Activated CD8-positive, alpha-beta memory T cell treated with anti-CD3 and anti-CD28 coated beads for 1 hour (primary cell): ENCODE results near the gene TOX3.

Experiments used
- DNase-seq, 2 donors: peaks; one replicate each; pipeline ENCODE4 v3.0.0-alpha.2; 2020; ENCODE audit warnings: low read depth in 1 of 2; ENCODE audit errors: extremely low read depth in 1 of 2

The TOX3 gene

DNA sequence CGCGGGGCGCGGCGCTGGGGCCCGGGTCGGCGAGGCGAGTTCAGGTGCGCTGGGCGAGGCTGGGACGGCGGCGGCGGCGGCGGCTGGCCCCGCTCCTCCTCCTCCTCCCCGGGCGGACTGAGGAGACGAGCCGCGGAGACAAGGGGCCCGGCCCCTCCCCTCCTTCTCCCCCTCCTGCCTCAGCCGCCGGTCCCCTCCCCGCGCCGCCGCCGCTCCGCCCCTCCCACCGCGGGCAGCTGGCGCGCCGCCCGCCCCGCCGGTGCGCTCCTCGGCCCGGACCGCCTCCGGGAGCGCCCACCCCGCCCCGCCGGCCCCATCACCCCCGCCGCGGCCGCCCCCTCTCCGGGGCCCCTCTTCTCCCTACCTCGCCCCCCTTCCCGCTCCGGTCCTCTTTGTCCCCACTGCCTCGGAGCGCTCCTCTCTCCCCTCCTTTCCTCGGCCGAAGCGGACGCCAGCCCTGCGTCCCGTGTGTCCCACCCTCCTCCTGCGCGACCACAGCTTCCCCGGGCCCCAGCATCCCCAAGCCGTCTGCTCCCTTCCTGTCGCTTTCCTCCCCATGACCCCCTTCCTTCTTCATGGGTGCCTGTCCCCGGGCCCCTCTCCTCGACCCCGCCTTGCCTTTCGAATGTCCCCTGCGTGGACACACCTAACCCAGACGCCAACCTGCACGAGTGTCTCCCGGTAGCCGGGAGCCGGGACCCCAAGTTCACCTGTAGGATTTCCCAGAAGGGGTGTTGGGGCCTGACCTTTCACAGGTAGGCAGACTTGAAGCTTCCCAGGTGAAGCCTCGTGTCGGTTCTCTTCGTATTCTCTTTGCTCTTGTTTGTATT lies at the start of gene TOX3:
TOX3 (minus strand) TSS at position 140 of the 830 bp plus-strand sequence. CDS start 420 bp downstream, outside the sequence.
- no peak for DNase-seq

DNA sequence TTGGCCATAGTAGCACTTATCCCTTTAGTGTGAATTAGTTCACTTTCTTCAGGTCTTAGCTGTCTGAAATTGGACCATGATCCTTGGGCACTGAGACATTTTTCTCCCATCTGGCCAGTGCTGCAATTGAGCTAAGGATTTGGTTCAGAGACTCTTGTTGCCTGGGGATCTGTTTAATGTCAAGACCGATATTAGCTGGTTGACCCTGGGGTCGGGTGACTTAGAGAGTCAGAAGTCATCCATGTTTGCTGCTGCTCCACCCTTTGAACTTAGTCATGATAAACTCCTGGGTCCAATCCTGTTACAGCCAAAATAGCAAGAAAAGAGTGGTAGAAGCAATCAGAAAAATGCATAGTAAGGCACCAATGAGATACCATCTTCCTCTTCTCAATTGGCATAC lies 45.8 kb upstream of the TOX3 start:
- no peak for DNase-seq

DNA sequence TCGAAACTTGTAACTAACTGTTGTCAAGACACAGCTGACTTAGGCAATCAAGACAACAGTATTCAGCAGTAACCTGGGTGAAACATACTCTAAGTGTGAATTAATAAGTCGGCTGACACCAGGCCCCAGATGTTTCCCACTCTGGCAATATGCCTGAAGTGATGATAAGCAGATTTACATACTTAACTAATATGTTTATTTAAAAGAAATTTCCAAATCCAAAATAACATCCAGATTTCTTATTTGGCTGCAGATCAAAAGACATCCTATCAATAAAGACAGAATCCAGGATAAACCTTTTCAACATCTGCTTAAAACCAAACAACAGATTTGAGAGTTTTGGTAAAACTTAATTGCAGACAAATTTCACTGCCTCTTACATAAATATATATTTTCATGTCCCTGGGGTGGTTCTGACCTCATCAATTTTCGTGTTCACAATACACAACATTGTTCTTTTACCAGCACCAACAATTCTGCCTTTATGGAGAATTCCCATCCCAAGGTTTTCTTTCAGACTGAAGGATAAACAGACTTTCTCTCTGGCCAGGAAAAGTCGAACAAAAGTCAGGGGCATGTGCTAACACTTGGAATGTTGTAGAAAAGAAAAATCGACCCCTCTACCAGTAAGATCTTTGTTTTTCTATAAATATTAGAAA lies 45.1 kb upstream of the TOX3 start:
- DNase-seq = no peak

DNA sequence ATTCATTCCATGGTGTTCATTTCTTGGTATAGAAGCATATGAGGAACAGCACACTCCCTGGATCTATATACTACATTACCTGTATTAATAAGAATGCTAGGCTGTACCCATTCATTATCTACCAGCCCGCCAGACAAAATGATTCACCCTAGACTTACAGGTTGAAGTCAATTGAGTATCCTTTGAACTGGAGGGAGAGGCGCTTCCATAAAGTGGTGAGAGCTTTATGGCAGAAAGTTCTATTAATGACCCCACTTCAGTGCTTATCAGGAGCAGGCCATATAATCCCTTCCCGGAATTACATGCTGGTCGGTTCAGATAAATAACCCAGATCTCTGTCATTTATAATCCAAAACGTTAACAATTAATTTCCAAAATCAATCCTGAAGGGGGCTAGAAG lies 44.5 kb upstream of the TOX3 start:
- DNase-seq = no peak

GRCh38 chr16:52586159-52586558 lies 39.2 kb upstream of the TOX3 start:
- no peak for DNase-seq

- DNase-seq = no peak
Measured at GRCh38 chr16:52584354-52585320, 37.7 kb upstream of the TOX3 start.

GRCh38 chr16:52581530-52581929 lies 34.6 kb upstream of the TOX3 start:
- no peak for DNase-seq

- DNase-seq = no peak
Measured at GRCh38 chr16:52580488-52580887, 33.5 kb upstream of the TOX3 start.

GRCh38 chr16:52578829-52579498 lies 32.0 kb upstream of the TOX3 start:
- DNase-seq = no peak

- DNase-seq = no peak
Measured at GRCh38 chr16:52578007-52578828, 31.3 kb upstream of the TOX3 start.

DNA sequence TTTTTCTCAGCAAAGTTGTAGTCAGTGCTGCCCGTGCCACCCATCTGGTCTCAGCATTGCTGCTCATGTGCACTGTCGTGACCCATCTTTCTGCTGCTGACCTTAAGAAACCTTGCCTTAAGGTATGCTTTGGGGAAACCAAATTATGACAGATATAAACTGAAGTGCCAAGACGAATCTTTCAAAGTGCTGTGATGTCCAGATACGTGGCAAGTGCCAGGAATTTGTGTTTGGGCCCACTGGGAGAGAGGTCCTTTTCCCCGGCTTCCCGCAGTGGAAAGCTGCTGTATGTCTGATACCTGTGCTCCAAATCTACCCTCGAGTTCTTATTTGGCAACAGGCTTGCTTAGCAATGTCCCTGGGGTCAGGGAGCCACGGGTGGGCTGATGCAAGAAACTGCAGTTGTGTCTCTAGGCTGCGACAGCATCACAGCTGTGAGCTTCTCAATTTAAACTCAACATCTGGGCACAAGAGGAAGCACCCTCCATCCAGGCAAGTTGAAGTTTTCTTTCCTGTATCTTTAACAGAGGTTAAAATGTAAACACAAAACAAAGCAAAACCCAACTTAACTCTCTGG lies 30.3 kb upstream of the TOX3 start:
- DNase-seq = no peak

DNA sequence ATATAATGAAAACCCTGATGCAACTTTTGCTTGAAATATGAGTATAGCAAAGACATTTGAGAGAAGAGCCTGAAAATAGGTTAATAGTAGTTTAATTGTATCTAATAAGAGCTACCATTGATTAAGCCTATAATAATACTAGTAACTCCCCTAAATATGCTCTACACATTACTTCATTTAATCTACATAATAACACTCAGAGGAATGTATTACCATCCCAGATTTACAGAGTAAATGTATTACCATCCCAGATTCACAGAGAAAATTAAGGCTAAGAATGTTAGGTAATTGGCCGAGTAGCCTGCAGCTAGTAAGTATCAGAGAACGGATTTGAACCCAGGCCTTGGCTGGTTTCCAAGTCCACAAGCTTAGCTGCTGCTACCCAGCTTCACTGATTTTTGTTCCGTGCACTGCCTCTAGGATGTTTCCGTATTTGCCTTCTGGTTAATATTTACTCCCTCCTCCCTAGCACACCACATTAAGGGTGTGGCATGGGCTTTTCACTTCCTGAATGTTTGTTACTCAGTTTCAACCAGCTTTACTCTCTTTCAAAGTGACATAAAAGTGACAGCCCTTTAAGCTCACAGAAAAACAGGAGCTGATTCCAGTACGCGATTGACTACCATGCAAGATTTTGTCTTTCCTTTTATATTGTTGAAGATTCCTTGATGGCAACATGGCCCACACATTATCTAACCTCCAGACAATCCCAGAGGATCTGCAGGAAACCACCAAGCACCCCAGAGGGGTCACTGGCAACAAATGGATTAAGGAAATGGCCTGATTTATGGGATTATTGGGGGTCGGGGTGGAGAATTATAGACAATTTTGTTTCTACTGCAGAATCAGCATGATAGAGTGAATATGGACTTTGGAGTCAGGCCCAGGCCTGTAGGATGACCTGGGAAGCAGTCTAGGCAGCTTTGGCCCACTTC lies 26.7 kb upstream of the TOX3 start:
- DNase-seq = no peak

DNA sequence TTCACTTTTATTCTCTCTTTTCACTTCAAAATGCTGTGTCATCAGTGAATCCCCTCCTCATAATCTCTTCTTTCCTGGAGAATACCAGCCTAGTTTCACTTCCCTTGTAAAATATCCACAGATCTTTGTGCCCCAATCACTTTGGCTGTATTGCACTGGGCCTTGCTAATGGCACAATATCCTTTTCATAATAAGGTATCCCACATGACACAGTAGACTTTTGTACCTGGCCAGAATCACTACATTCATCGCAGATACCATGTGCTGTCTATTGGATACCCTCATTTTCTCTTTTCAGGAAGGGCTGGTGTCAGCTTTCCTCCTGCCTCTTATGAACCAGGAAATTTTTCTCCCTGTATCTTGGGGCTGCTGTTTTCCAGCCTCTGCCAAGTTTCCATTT lies 25.7 kb upstream of the TOX3 start:
- no peak for DNase-seq

- no peak for DNase-seq
Measured at GRCh38 chr16:52570495-52571091, 23.6 kb upstream of the TOX3 start.

DNA sequence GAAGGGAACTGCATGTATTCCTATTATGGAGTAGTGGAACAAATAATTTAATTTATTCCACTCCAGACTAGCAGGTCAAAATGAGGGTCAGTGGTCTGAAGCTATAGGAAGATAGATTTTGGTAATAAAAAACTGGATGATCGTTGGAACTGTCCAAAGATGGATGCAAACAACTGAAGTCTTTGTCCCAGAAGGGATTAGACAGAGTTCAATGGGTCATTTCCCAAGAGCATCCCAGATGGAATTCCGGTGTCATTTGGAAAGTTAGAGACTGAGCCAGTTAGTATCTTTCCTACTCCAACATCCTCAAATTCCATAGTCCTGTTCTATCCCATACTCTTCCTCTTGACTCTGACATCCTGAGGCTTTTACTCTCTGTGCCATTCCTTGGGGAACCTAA lies 22.8 kb upstream of the TOX3 start:
- no peak for DNase-seq

DNA sequence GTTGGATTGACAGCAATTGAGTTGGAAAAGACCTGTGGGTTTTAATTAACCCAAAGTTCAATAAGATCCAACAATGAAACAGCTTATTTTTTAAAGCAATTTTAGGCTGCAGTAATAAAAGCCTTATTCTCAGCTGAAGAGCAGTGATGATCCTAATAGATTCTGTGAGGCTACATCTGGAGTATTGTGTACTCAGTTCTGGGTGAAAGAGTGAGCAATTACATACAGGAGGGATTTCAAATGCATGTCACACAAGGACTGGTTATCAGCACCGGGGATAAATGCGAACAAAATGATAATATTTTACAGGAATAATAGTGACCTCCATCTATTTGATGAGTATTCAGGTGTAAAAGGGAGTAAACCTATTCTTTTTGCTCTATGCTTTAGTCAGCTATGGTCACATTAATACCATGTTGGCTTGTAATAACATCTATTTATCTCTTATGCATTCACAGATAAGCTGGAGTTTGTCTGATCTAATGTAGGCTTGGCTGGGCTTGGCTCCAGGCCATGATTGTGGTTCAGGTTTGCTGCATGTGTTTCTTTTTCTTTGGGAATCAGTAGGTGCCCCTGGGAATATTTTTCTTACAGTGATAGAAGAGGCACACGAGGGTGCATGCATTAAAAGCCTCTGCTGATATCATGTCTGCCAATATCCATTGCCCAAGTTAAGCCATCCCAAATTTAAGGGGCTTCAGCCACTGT lies 22.2 kb upstream of the TOX3 start:
- DNase-seq = no peak

DNA sequence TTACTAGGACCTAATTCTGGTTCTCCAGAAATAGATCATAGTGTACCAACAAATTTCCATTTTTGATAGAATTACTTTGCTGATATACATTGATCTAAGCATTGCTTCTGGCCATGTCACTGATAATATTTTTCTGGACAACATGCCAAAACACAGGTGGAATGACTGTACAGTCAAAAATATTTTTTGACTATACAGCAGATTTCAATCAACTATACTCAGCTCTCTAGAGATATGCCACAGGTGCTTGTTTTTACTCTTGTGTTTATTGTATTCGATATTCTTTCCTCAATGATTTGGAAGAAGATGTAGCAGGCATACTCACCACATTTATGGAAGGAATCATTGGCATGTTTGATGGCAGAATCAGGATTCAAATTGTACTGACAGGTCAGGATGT lies 21.6 kb upstream of the TOX3 start:
- no peak for DNase-seq
